Liver (tissue), 9 donors: ENCODE measurements around the gene DDX23. TPM values are rescaled to one million over a fixed set of nuclear protein-coding genes. Genes with fewer than 3 reads are reported as not detected.

Source experiments
- DNase-seq: peaks from one replicate; pipeline ENCODE4 v3.0.0-alpha.2; 2017; ENCODE audit warnings: low spot score
- H3K27ac ChIP-seq, 2 donors: one replicate each; pipeline ENCODE4 v1.7.0; 2013; ENCODE audit warnings: inconsistent platforms in 2 of 2, low read length in 2 of 2, control low read depth in 1 of 2, low read depth in 1 of 2, mild to moderate bottlenecking in 1 of 2
- H3K27me3 ChIP-seq, 4 donors: one replicate each; pipeline versions ENCODE4 v1.6.1 to v1.7.0; 2013; ENCODE audit warnings: low read length in 3 of 4, inconsistent platforms in 1 of 4, mild to moderate bottlenecking in 1 of 4, moderate library complexity in 1 of 4; ENCODE audit not compliant: control insufficient read depth in 4 of 4, insufficient read depth in 4 of 4
- H3K36me3 ChIP-seq, 4 donors: one replicate each; pipeline versions ENCODE4 v1.6.1 to v1.7.0; 2013; ENCODE audit warnings: low read length in 3 of 4, mild to moderate bottlenecking in 3 of 4, low read depth in 1 of 4, moderate library complexity in 1 of 4; ENCODE audit not compliant: control insufficient read depth in 4 of 4, insufficient read depth in 3 of 4
- H3K4me1 ChIP-seq, 4 donors: one replicate each; pipeline versions ENCODE4 v1.6.1 to v1.7.0; 2013; ENCODE audit warnings: low read length in 3 of 4, mild to moderate bottlenecking in 3 of 4, moderate library complexity in 1 of 4; ENCODE audit not compliant: control insufficient read depth in 4 of 4, insufficient read depth in 4 of 4
- H3K4me3 ChIP-seq, 3 donors: one replicate each; pipeline versions ENCODE4 v1.6.1 to v1.7.0; 2013; ENCODE audit warnings: low read length in 3 of 3, control low read depth in 1 of 3, low read depth in 1 of 3, mild to moderate bottlenecking in 1 of 3
- H3K9ac ChIP-seq, 2 donors: one replicate each; pipeline ENCODE4 v1.7.0; 2013; ENCODE audit warnings: low read length in 2 of 2, mild to moderate bottlenecking in 2 of 2, moderate library complexity in 2 of 2, control low read depth in 1 of 2, low read depth in 1 of 2
- H3K9me3 ChIP-seq, 4 donors: one replicate each; pipeline versions ENCODE4 v1.6.1 to v1.7.0; 2013; ENCODE audit warnings: low read length in 3 of 4; ENCODE audit not compliant: control insufficient read depth in 4 of 4
- ATF3 ChIP-seq: IDR thresholded peaks from 2 replicates; pipeline ENCODE4 v1.6.1; 2016; ENCODE audit warnings: antibody characterized with exemption
- CTCF ChIP-seq: fragments of 150-350 bp; IDR thresholded peaks from 2 replicates; pipeline ENCODE4 v1.5.1; 2017; ENCODE audit warnings: improper control_type of control experiment, low read depth, low read length; ENCODE audit not compliant: missing input control
- EGR1 ChIP-seq, 2 donors: IDR thresholded peaks; 2 replicates each; pipeline ENCODE4 v1.6.1; 2016 to 2018; ENCODE audit warnings: antibody characterized with exemption in 2 of 2, low read depth in 2 of 2
- FOXA1 ChIP-seq: IDR thresholded peaks from 2 replicates; pipeline ENCODE4 v1.6.1; 2016; ENCODE audit warnings: antibody characterized with exemption
- FOXA2 ChIP-seq: IDR thresholded peaks from 2 replicates; pipeline ENCODE4 v1.6.1; 2016; ENCODE audit warnings: antibody characterized with exemption
- GABPA ChIP-seq, 2 donors: IDR thresholded peaks in 1 of 2; conservative IDR thresholded peaks in 1 of 2; 2 replicates each; pipeline ENCODE4 v1.6.1; 2016; ENCODE audit warnings: antibody characterized with exemption in 2 of 2, mild to moderate bottlenecking in 1 of 2, moderate library complexity in 1 of 2
- HNF4A ChIP-seq, 2 donors: conservative IDR thresholded peaks; 2 replicates each; pipeline ENCODE4 v1.6.1; 2016; ENCODE audit warnings: antibody characterized with exemption in 2 of 2, mild to moderate bottlenecking in 2 of 2
- HNF4G ChIP-seq: IDR thresholded peaks from 2 replicates; pipeline ENCODE4 v1.6.1; 2016; ENCODE audit warnings: antibody characterized with exemption
- JUND ChIP-seq, 2 donors: IDR thresholded peaks; 2 replicates each; pipeline ENCODE4 v1.6.1; 2016; ENCODE audit warnings: antibody characterized with exemption in 2 of 2
- MAX ChIP-seq: IDR thresholded peaks from 2 replicates; pipeline ENCODE4 v1.6.1; 2016; ENCODE audit warnings: antibody characterized with exemption
- NR2F2 ChIP-seq: IDR thresholded peaks from 2 replicates; pipeline ENCODE4 v1.6.1; 2016; ENCODE audit warnings: antibody characterized with exemption
- RAD21 ChIP-seq, 2 donors: IDR thresholded peaks; 2 replicates each; pipeline ENCODE4 v1.6.1; 2016; ENCODE audit warnings: antibody characterized with exemption in 2 of 2, mild to moderate bottlenecking in 2 of 2
- RXRA ChIP-seq, 2 donors: IDR thresholded peaks; 2 replicates each; pipeline ENCODE4 v1.6.1; 2017 to 2018; ENCODE audit warnings: antibody characterized with exemption in 2 of 2, mild to moderate bottlenecking in 1 of 2
- SP1 ChIP-seq: IDR thresholded peaks from 2 replicates; pipeline ENCODE4 v1.6.1; 2018; ENCODE audit warnings: antibody characterized with exemption, mild to moderate bottlenecking
- TAF1 ChIP-seq: conservative IDR thresholded peaks from 2 replicates; pipeline ENCODE4 v1.6.1; 2016; ENCODE audit warnings: antibody characterized with exemption, mild to moderate bottlenecking
- YY1 ChIP-seq: IDR thresholded peaks from 2 replicates; pipeline ENCODE4 v1.6.1; 2016; ENCODE audit warnings: antibody characterized with exemption, mild to moderate bottlenecking
- ZBTB33 ChIP-seq: IDR thresholded peaks from 2 replicates; pipeline ENCODE4 v1.6.1; 2016; ENCODE audit warnings: antibody characterized with exemption
- WGBS: extraction: QIAGEN DNeasy Blood & Tissue Kit; methylation state at CpG from one replicate; pipeline ENCODE4 v1.1.7; 2013; 5-methylcytosine and 5-hydroxymethylcytosine counted together
- polyA plus RNA-seq, 2 donors: library from polyadenylated mRNA; stranded (reverse) in 1 of 2; unstranded in 1 of 2; fragments of 200-250 nt in 1 of 2; fragments of >200 nt in 1 of 2; fragmentation: Nextera tagmentation in 1 of 2; extraction: Ambion mirVana in 1 of 2; gene quantifications; one replicate each; pipeline versions ENCODE4 v1.2.1 to v1.2.3, GENCODE V29; 2013 to 2015
- total RNA-seq, 2 donors: library from RNA; depleted of rRNA; stranded (reverse); fragments of >200 nt; gene quantifications; one replicate each; pipeline ENCODE4 v1.2.3, GENCODE V29; 2014
- TF ChIP-seq, protein P1 (sequence below): IDR thresholded peaks from 2 replicates; pipeline ENCODE4 v1.6.1; 2016; ENCODE audit warnings: antibody characterized with exemption, mild to moderate bottlenecking
- donor health status: healthy.
- donor health status: healthy.
- donor health status: healthy.
- donor health status: healthy.
- donor health status: healthy.

The DDX23 gene
- total and polyA plus RNA-seq, 4 donors, result 16.9 to 60.6 (median 29.7) TPM

DNA sequence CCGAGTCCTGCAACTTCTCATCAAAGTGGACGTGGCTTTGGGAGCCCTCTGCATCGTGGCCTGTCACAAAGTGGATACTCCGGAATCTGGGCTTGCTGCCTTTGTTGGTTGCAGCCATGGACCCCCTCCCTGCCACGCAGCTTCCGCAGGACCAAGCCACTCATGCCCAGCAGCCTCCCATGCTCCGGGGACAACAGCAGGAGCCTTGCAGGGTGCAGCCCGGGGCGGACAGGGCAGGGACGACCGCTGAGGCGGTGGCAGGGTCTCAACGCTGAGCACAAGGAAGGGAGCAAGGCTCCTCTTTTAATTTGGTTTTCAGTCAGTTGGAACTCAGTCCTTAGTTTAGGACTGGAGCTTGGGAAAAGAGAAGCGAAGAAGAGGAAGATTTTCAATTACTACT, 51.0 kb downstream of the DDX23 start:
- peaks cover 0 to 1% (median 0%) of the 10 kb centered on the region in 4 donors for H3K4me1 ChIP-seq
- H3K4me3 ChIP-seq, result no peak overlapping the region
- no peak for DNase-seq
- H3K27me3 ChIP-seq, result no peaks in the 10 kb centered on the region
- no peaks in the 10 kb centered on the region for H3K9me3 ChIP-seq
- H3K36me3 ChIP-seq, result no peaks in the 10 kb centered on the region
- no peak for TF ChIP-seq CTCF
- TF ChIP-seq, protein P1, sequence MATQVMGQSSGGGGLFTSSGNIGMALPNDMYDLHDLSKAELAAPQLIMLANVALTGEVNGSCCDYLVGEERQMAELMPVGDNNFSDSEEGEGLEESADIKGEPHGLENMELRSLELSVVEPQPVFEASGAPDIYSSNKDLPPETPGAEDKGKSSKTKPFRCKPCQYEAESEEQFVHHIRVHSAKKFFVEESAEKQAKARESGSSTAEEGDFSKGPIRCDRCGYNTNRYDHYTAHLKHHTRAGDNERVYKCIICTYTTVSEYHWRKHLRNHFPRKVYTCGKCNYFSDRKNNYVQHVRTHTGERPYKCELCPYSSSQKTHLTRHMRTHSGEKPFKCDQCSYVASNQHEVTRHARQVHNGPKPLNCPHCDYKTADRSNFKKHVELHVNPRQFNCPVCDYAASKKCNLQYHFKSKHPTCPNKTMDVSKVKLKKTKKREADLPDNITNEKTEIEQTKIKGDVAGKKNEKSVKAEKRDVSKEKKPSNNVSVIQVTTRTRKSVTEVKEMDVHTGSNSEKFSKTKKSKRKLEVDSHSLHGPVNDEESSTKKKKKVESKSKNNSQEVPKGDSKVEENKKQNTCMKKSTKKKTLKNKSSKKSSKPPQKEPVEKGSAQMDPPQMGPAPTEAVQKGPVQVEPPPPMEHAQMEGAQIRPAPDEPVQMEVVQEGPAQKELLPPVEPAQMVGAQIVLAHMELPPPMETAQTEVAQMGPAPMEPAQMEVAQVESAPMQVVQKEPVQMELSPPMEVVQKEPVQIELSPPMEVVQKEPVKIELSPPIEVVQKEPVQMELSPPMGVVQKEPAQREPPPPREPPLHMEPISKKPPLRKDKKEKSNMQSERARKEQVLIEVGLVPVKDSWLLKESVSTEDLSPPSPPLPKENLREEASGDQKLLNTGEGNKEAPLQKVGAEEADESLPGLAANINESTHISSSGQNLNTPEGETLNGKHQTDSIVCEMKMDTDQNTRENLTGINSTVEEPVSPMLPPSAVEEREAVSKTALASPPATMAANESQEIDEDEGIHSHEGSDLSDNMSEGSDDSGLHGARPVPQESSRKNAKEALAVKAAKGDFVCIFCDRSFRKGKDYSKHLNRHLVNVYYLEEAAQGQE, result no peak
- TF ChIP-seq HNF4G, result no peak
- TF ChIP-seq YY1, result no peak
- TF ChIP-seq FOXA2, result no peak
- TF ChIP-seq JUND (IDR thresholded peaks at IDR 0.05), result no peak
- TF ChIP-seq HNF4A (conservative IDR thresholded peaks at IDR 0.05), result no peak
- no peak for TF ChIP-seq RAD21 (IDR thresholded peaks at IDR 0.05)
- TF ChIP-seq ATF3, result no peak
- TF ChIP-seq EGR1 (IDR thresholded peaks at IDR 0.05; ENCODE audit: low read depth in 2 of 2), result no peak
- TF ChIP-seq TAF1, result no peak
- no peak for TF ChIP-seq SP1
- TF ChIP-seq MAX, result no peak
- no peak overlapping the region for H3K9ac ChIP-seq
- WGBS, result 88% methylated on average over 14 of the region's 14 CpGs
- no peak overlapping the region for H3K27ac ChIP-seq

GRCh38 chr12:48800457-48800856, 51.5 kb downstream of the DDX23 start:
- TF ChIP-seq ZBTB33 (no peak), NR2F2 (no peak), JUND (IDR thresholded peaks at IDR 0.05) (no peak), FOXA2 (no peak), HNF4G (no peak), MAX (no peak), GABPA (IDR thresholded peaks at IDR 0.05 in 1 of 2, conservative IDR thresholded peaks at IDR 0.05 in 1 of 2) (no peak), ATF3 (no peak), EGR1 (IDR thresholded peaks at IDR 0.05; ENCODE audit: low read depth in 2 of 2) (no peak), TAF1 (no peak), RXRA (IDR thresholded peaks at IDR 0.05) (no peak), RAD21 (IDR thresholded peaks at IDR 0.05) (no peak), YY1 (no peak), SP1 (no peak), FOXA1 (no peak)
- TF ChIP-seq, protein P1, result no peak
- Histone ChIP-seq H3K27ac (no peak overlapping the region), H3K4me1 (peaks cover 0 to 6% (median 2%) of the 10 kb centered on the region in 4 donors), H3K9me3 (no peaks in the 10 kb centered on the region), H3K27me3 (no peaks in the 10 kb centered on the region), H3K4me3 (no peak overlapping the region), H3K9ac (no peak overlapping the region), H3K36me3 (no peaks in the 10 kb centered on the region)
- WGBS, result 91% methylated on average over 14 of the region's 14 CpGs
- DNase-seq, result no peak
